Esophagus (tissue), 2 donors: ENCODE data around the gene VMO1. TPM values are rescaled to one million over a fixed set of nuclear protein-coding genes. Genes with fewer than 3 reads are reported as not detected.

Experiments
- H3K27ac ChIP-seq, 2 donors: one replicate each; pipeline ENCODE4 v1.5.1; 2013; ENCODE audit warnings: low read depth in 2 of 2, mild to moderate bottlenecking in 2 of 2, inconsistent platforms in 1 of 2, low read length in 1 of 2, moderate library complexity in 1 of 2
- H3K27me3 ChIP-seq, 2 donors: one replicate each; pipeline ENCODE4 v1.6.1; 2013; ENCODE audit warnings: low read length in 2 of 2, control low read depth in 1 of 2, mild to moderate bottlenecking in 1 of 2; ENCODE audit not compliant: insufficient read depth in 2 of 2, control insufficient read depth in 1 of 2
- H3K36me3 ChIP-seq, 2 donors: one replicate each; pipeline ENCODE4 v1.6.1; 2013; ENCODE audit warnings: low read length in 1 of 2; ENCODE audit not compliant: control insufficient read depth in 2 of 2, insufficient read depth in 2 of 2
- H3K4me1 ChIP-seq, 2 donors: one replicate each; pipeline ENCODE4 v1.6.1; 2013; ENCODE audit warnings: low read length in 1 of 2; ENCODE audit not compliant: control insufficient read depth in 2 of 2, insufficient read depth in 2 of 2
- H3K4me3 ChIP-seq, 2 donors: one replicate each; pipeline ENCODE4 v1.5.1; 2013; ENCODE audit warnings: low read length in 2 of 2, mild to moderate bottlenecking in 2 of 2, low read depth in 1 of 2, moderate library complexity in 1 of 2
- H3K9me3 ChIP-seq, 2 donors: one replicate each; pipeline ENCODE4 v1.6.1; 2013; ENCODE audit warnings: mild to moderate bottlenecking in 2 of 2, low read depth in 1 of 2, low read length in 1 of 2, moderate library complexity in 1 of 2; ENCODE audit not compliant: control insufficient read depth in 2 of 2, insufficient read depth in 1 of 2
- WGBS, 2 donors: extraction: QIAGEN DNeasy Blood & Tissue Kit; methylation state at CpG; one replicate each; pipeline ENCODE4 v1.1.7; 2013; 5-methylcytosine and 5-hydroxymethylcytosine counted together
- polyA plus RNA-seq, 2 donors: library from polyadenylated mRNA; stranded (reverse); fragments of 200-250 nt; gene quantifications; one replicate each; pipeline ENCODE4 v1.2.3, GENCODE V29; 2013
- donor health status: healthy with polysubstance abuse.
- donor health status: Bipolar disorder and iron deficiency.

VMO1 gene
- polyA plus RNA-seq, 2 donors: 1.3 to 1.5 TPM

GRCh38 chr17:4816826-4817225 lies 30.7 kb upstream of the VMO1 start:
- no peaks in the 10 kb centered on the region for H3K4me1 ChIP-seq
- no peaks in the 10 kb centered on the region for H3K9me3 ChIP-seq
- WGBS, 2 donors: 93 to 96% methylated on average over 12 to 13 of the region's 13 CpGs
- no peaks in the 10 kb centered on the region for H3K27me3 ChIP-seq
- H3K36me3 ChIP-seq: peaks cover 6 to 42% of the 10 kb centered on the region in 2 donors
- no peak overlapping the region for H3K27ac ChIP-seq
- H3K4me3 ChIP-seq: no peak overlapping the region

GRCh38 chr17:4815043-4815675 lies 29.0 kb upstream of the VMO1 start:
- H3K4me3 ChIP-seq: no peak overlapping the region
- 84% methylated on average over 7 of the region's 7 CpGs for WGBS, 2 donors
- no peak overlapping the region for H3K27ac ChIP-seq
- H3K4me1 ChIP-seq: peaks cover 0 to 4% of the 10 kb centered on the region in 2 donors
- H3K27me3 ChIP-seq: no peaks in the 10 kb centered on the region
- H3K9me3 ChIP-seq: peaks cover 0 to 2% of the 10 kb centered on the region in 2 donors
- H3K36me3 ChIP-seq: peaks cover 6 to 45% of the 10 kb centered on the region in 2 donors

DNA sequence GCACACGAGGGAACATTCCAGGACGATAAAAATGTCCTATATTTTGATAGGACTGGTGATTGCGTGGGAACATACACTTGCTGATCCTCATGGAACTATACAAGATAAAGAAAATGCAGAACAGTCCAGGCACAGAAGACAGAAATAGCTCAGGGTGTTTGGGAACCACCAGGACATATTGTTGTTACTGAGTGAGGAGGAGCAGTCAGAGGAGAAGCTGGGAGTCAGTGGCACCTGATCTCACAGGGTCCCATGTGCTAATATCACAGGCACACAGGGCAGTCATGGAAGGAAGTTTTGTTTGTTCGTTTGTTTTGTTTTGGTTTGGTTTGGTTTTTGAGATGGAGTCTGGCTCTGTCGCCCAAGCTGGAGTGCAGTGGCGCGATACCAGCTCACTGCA lies 26.5 kb upstream of the VMO1 start:
- H3K27me3 ChIP-seq: no peaks in the 10 kb centered on the region
- H3K27ac ChIP-seq: no peak overlapping the region
- peaks cover 0 to 2% of the 10 kb centered on the region in 2 donors for H3K9me3 ChIP-seq
- 90 to 91% methylated on average over 7 of the region's 7 CpGs for WGBS, 2 donors
- peaks cover 0 to 15% of the 10 kb centered on the region in 2 donors for H3K4me1 ChIP-seq
- no peak overlapping the region for H3K4me3 ChIP-seq
- peaks cover 10 to 38% of the 10 kb centered on the region in 2 donors for H3K36me3 ChIP-seq

DNA sequence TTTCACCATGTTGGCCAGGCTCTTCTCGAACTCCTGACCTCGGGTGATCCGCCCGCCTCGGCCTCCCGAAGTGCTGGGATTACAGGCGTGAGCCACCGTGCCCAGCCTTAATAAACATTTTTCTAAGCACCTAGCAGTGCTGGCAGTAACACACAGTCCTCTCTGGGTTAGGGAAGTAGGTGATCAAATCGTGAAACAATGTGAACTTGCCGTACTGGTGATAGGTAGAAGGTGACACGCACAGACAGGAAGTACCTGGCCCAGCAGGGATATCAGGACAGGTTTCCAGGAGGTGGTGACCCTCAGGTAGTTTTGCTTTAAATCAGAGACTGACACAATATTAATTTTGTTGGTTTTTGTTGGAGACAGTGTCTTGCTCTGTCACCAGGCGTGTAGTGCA lies 25.3 kb upstream of the VMO1 start:
- Histone ChIP-seq H3K27ac (peak overlapping the region in 1 of 2 donors; percentile 74), H3K4me1 (peaks cover 0 to 16% of the 10 kb centered on the region in 2 donors), H3K4me3 (no peak overlapping the region), H3K9me3 (peaks cover 0 to 2% of the 10 kb centered on the region in 2 donors), H3K36me3 (peaks cover 10 to 31% of the 10 kb centered on the region in 2 donors), H3K27me3 (no peaks in the 10 kb centered on the region)
- WGBS, 2 donors: 77 to 84% methylated on average over 12 of the region's 12 CpGs

DNA sequence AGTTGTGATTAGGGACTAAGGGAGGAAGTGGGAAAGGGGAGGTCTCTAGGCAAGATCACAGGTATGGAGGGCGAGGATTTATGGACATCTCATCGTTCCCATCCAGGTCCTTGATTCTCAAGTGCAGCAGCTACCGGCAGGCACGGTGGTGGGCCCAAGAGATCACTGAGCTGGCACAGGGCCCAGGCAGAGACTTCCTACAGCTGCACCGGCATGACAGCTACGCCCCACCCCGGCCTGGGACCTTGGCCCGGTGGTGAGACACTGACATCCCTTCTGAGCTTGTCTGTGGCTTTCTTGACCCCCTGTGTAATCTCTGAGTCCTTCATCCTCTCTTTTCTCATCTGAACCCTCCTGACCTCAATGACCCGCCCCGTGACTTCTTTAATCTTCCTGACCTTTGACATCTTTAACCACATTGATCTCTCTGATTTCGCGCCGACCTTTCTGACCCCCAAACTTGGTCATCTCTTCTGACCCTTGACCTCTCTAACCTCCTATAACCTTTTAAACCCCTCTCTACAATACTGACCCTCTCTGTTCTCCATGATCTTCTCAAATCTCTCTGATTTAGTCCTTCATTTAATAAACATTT lies 24.6 kb upstream of the VMO1 start:
- Histone ChIP-seq H3K27ac (peak overlapping the region; percentile 34 to 81), H3K4me3 (no peak overlapping the region), H3K27me3 (no peaks in the 10 kb centered on the region), H3K36me3 (peaks cover 9 to 29% of the 10 kb centered on the region in 2 donors), H3K9me3 (peaks cover 0 to 2% of the 10 kb centered on the region in 2 donors), H3K4me1 (peaks cover 0 to 16% of the 10 kb centered on the region in 2 donors)
- 65 to 76% methylated on average over 13 of the region's 13 CpGs for WGBS, 2 donors

- 21 to 41% methylated on average over 6 of the region's 6 CpGs for WGBS, 2 donors
- H3K4me1 ChIP-seq: peaks cover 0 to 16% of the 10 kb centered on the region in 2 donors
- H3K36me3 ChIP-seq: peaks cover 4 to 14% of the 10 kb centered on the region in 2 donors
- H3K9me3 ChIP-seq: peaks cover 0 to 2% of the 10 kb centered on the region in 2 donors
- peak overlapping the region; percentile 21 to 65 for H3K27ac ChIP-seq
- peak overlapping the region; percentile 82 to 88 for H3K4me3 ChIP-seq
- no peaks in the 10 kb centered on the region for H3K27me3 ChIP-seq
Observed at GRCh38 chr17:4808378-4808767, 22.2 kb upstream of the VMO1 start.

GRCh38 chr17:4807605-4808377 lies 21.6 kb upstream of the VMO1 start:
- peak overlapping the region; percentile 82 to 88 for H3K4me3 ChIP-seq
- H3K27ac ChIP-seq: peak overlapping the region; percentile 12 to 65
- WGBS, 2 donors: 21 to 25% methylated on average over 32 of the region's 32 CpGs
- peaks cover 0 to 16% of the 10 kb centered on the region in 2 donors for H3K4me1 ChIP-seq
- H3K36me3 ChIP-seq: peaks cover 4 to 14% of the 10 kb centered on the region in 2 donors
- H3K27me3 ChIP-seq: no peaks in the 10 kb centered on the region
- peaks cover 0 to 2% of the 10 kb centered on the region in 2 donors for H3K9me3 ChIP-seq

- H3K27me3 ChIP-seq: no peaks in the 10 kb centered on the region
- H3K27ac ChIP-seq: peak within 1 kb of the TSS; percentile 65 to 77
- 1% methylated on average over 61 to 106 of the region's 106 CpGs for WGBS, 2 donors
- peaks cover 4 to 14% of the 10 kb centered on the region in 2 donors for H3K36me3 ChIP-seq
- peaks cover 0 to 2% of the 10 kb centered on the region in 2 donors for H3K9me3 ChIP-seq
- peaks cover 0 to 16% of the 10 kb centered on the region in 2 donors for H3K4me1 ChIP-seq
- peak within 1 kb of the TSS; percentile 82 to 88 for H3K4me3 ChIP-seq
Observed at GRCh38 chr17:4806777-4807604, 20.8 kb upstream of the VMO1 start, which contains the start of gene PLD2. TSS of gene PLD2 (plus strand) at chr17:4807152. CDS start at chr17:4807773, 621 bp downstream.

DNA sequence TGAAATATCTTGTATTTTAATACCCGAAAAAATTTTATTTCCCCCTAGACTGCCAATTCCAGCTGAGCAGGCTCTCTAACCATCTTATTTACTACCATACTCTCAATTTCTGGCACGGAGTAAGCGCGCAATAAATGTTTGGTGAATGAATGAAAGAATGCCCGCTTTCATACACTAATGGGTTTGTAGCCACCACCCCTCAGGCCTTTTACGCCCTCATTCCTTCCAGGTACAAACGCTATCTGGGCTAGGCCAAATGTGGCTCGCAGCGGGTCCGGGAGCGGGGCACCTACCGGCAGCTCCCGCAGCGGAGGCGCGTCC lies 20.3 kb upstream of the VMO1 start:
- WGBS, 2 donors: 2 to 3% methylated on average over 16 of the region's 16 CpGs
- Histone ChIP-seq H3K27me3 (no peaks in the 10 kb centered on the region), H3K27ac (peak overlapping the region; percentile 45 to 57), H3K4me3 (peak overlapping the region; percentile 82 to 88), H3K4me1 (peaks cover 0 to 16% of the 10 kb centered on the region in 2 donors), H3K36me3 (peaks cover 4 to 14% of the 10 kb centered on the region in 2 donors), H3K9me3 (peaks cover 0 to 2% of the 10 kb centered on the region in 2 donors)
